MM.1S (cell line): ENCODE results near the gene ABCC12.

ENCODE experiments used
- DNase-seq: peaks from one replicate; pipeline ENCODE4 v3.0.0-alpha.2; 2015
- H2AFZ ChIP-seq: fragments of 300-600 bp; sonication (generic); 2 replicates; pipeline ENCODE4 v1.6.0; 2016; ENCODE audit warnings: antibody characterized with exemption, low read length
- H3F3A ChIP-seq: fragments of 300-600 bp; sonication (generic); 2 replicates; pipeline ENCODE4 v1.6.1; 2016; ENCODE audit warnings: mild to moderate bottlenecking, antibody characterized with exemption, low read length, moderate library complexity, mixed read lengths; ENCODE audit not compliant: insufficient read depth
- H3K27ac ChIP-seq: fragments of 300-600 bp; sonication (generic); 2 replicates; pipeline ENCODE4 v1.5.1; 2016; ENCODE audit warnings: mild to moderate bottlenecking, low read length
- H3K27me3 ChIP-seq: fragments of 300-600 bp; sonication (generic); replicated peaks from 2 replicates; pipeline ENCODE4 v1.6.0; 2016; ENCODE audit warnings: low read length; ENCODE audit not compliant: insufficient read depth
- H3K36me3 ChIP-seq: fragments of 300-600 bp; sonication (generic); replicated peaks from 2 replicates; pipeline ENCODE4 v1.6.1; 2016; ENCODE audit warnings: mild to moderate bottlenecking, low read length, mixed read lengths; ENCODE audit not compliant: insufficient read depth
- H3K4me1 ChIP-seq: fragments of 300-600 bp; sonication (generic); 2 replicates; pipeline ENCODE4 v1.6.1; 2016; ENCODE audit warnings: low read length, mixed read lengths
- H3K4me2 ChIP-seq: fragments of 300-600 bp; sonication (generic); 2 replicates; pipeline ENCODE4 v1.6.0; 2016; ENCODE audit warnings: low read depth, low read length
- H3K4me3 ChIP-seq: fragments of 300-600 bp; sonication (generic); 2 replicates; pipeline ENCODE4 v1.5.1; 2016; ENCODE audit warnings: low read length, mixed read lengths
- H3K79me2 ChIP-seq: fragments of 300-600 bp; sonication (generic); 2 replicates; pipeline ENCODE4 v1.6.1; 2016; ENCODE audit warnings: mixed run types, low read length, mixed read lengths
- H3K9ac ChIP-seq: fragments of 300-600 bp; sonication (generic); 2 replicates; pipeline ENCODE4 v1.6.1; 2016; ENCODE audit warnings: low read length, mixed read lengths
- H3K9me2 ChIP-seq: fragments of 300-600 bp; sonication (generic); replicated peaks from 2 replicates; pipeline ENCODE4 v1.6.1; 2016; ENCODE audit warnings: mild to moderate bottlenecking, low read length, mixed read lengths; ENCODE audit not compliant: insufficient read depth
- H3K9me3 ChIP-seq: fragments of 300-600 bp; sonication (generic); replicated peaks from 2 replicates; pipeline ENCODE4 v1.6.1; 2016; ENCODE audit warnings: mild to moderate bottlenecking, low read length, mixed read lengths; ENCODE audit not compliant: insufficient read depth
- H4K20me1 ChIP-seq: fragments of 300-600 bp; sonication (generic); 2 replicates; pipeline ENCODE4 v1.6.1; 2016; ENCODE audit warnings: mild to moderate bottlenecking, low read length, moderate library complexity, mixed read lengths; ENCODE audit not compliant: insufficient read depth
- EZH2 ChIP-seq: fragments of 300-600 bp; sonication (generic); optimal IDR thresholded peaks from 2 replicates; pipeline ENCODE3; 2017; ENCODE audit warnings: low read depth, mild to moderate bottlenecking, antibody characterized with exemption, low read length, mixed read lengths
- EZH2phosphoT487 ChIP-seq: fragments of 300-600 bp; sonication (generic); IDR thresholded peaks from 2 replicates; pipeline ENCODE4 v1.6.1; 2018; ENCODE audit warnings: antibody characterized with exemption, low read length
- TF ChIP-seq, protein P1 (sequence below): fragments of 300-600 bp; sonication (generic); IDR thresholded peaks from 2 replicates; pipeline ENCODE4 v1.5.1; 2016; ENCODE audit warnings: antibody characterized with exemption, low read length, mixed read lengths

Gene ABCC12

DNA sequence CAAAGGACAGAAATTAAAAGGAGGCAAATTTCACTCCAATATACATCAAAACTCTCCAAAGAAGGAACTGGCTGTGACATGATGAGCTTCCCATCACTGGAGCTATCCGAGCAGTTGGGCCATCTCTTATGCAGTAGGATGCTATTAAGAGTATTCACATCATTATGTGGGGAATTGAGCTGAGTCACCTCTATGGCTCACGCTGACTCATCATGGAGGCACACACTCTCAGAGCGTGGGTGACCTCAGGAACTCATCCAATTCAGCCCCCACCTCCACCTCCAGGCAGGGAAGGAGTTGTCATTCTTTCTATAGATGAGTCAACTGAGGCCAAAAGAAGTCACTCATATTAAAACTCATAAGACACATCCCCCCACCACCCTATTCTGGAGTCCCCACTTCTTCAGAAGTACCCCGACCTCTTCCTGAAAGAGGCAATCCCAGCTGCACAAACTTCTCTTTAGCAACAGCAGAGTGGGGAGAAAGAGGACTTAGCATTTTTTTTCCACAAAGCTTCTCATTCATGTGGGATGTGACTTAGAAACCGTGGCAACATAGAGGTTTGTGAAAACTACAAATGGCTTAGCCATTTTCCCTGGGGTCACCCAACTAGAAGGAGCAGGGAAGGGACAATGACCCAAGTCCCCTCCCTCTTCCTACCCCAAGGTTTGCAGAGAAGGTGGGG lies 32.5 kb downstream of the ABCC12 start:
- H3K9me3 ChIP-seq: no peaks in the 10 kb centered on the region
- no peak for TF ChIP-seq EZH2phosphoT487
- TF ChIP-seq, protein P1, sequence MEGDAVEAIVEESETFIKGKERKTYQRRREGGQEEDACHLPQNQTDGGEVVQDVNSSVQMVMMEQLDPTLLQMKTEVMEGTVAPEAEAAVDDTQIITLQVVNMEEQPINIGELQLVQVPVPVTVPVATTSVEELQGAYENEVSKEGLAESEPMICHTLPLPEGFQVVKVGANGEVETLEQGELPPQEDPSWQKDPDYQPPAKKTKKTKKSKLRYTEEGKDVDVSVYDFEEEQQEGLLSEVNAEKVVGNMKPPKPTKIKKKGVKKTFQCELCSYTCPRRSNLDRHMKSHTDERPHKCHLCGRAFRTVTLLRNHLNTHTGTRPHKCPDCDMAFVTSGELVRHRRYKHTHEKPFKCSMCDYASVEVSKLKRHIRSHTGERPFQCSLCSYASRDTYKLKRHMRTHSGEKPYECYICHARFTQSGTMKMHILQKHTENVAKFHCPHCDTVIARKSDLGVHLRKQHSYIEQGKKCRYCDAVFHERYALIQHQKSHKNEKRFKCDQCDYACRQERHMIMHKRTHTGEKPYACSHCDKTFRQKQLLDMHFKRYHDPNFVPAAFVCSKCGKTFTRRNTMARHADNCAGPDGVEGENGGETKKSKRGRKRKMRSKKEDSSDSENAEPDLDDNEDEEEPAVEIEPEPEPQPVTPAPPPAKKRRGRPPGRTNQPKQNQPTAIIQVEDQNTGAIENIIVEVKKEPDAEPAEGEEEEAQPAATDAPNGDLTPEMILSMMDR: no peak
- no peak for TF ChIP-seq EZH2
- no peak overlapping the region for H3K4me3 ChIP-seq
- no peaks in the 10 kb centered on the region for H3K4me1 ChIP-seq
- no peaks in the 10 kb centered on the region for H3K79me2 ChIP-seq
- DNase-seq: no peak
- H3K9me2 ChIP-seq: no peaks in the 10 kb centered on the region
- no peak overlapping the region for H3K27ac ChIP-seq
- H3K36me3 ChIP-seq: no peaks in the 10 kb centered on the region
- H3K9ac ChIP-seq: no peak overlapping the region
- H3F3A ChIP-seq: no peaks in the 10 kb centered on the region
- no peak overlapping the region for H2AFZ ChIP-seq
- no peak overlapping the region for H3K4me2 ChIP-seq
- H4K20me1 ChIP-seq: no peaks in the 10 kb centered on the region
- no peaks in the 10 kb centered on the region for H3K27me3 ChIP-seq

- TF ChIP-seq, protein P1: no peak
- TF ChIP-seq EZH2phosphoT487 (no peak), EZH2 (no peak)
- no peak overlapping the region for H2AFZ ChIP-seq
- H3K79me2 ChIP-seq: no peaks in the 10 kb centered on the region
- no peak overlapping the region for H3K9ac ChIP-seq
- H3F3A ChIP-seq: no peaks in the 10 kb centered on the region
- no peaks in the 10 kb centered on the region for H3K9me3 ChIP-seq
- DNase-seq: no peak
- H4K20me1 ChIP-seq: no peaks in the 10 kb centered on the region
- H3K4me1 ChIP-seq: no peaks in the 10 kb centered on the region
- no peak overlapping the region for H3K4me2 ChIP-seq
- no peak overlapping the region for H3K4me3 ChIP-seq
- no peaks in the 10 kb centered on the region for H3K27me3 ChIP-seq
- no peaks in the 10 kb centered on the region for H3K36me3 ChIP-seq
- no peaks in the 10 kb centered on the region for H3K9me2 ChIP-seq
- no peak overlapping the region for H3K27ac ChIP-seq
Measured at GRCh38 chr16:48121276-48121675, 34.5 kb downstream of the ABCC12 start.

GRCh38 chr16:48118841-48119240 lies 37.0 kb downstream of the ABCC12 start:
- no peaks in the 10 kb centered on the region for H3K79me2 ChIP-seq
- no peaks in the 10 kb centered on the region for H3K27me3 ChIP-seq

More at GRCh38 chr16:48118841-48119240, 37.0 kb downstream of the ABCC12 start:
- no peaks in the 10 kb centered on the region for H3K4me1 ChIP-seq
- H4K20me1 ChIP-seq: no peaks in the 10 kb centered on the region
- H2AFZ ChIP-seq: no peak overlapping the region
- H3K9ac ChIP-seq: no peak overlapping the region
- H3K9me2 ChIP-seq: no peaks in the 10 kb centered on the region
- no peak overlapping the region for H3K4me2 ChIP-seq
- TF ChIP-seq, protein P1: no peak
- TF ChIP-seq EZH2phosphoT487 (no peak), EZH2 (no peak)
- no peak for DNase-seq
- no peak overlapping the region for H3K27ac ChIP-seq
- H3K36me3 ChIP-seq: no peaks in the 10 kb centered on the region
- no peaks in the 10 kb centered on the region for H3K9me3 ChIP-seq
- H3F3A ChIP-seq: no peaks in the 10 kb centered on the region
- no peak overlapping the region for H3K4me3 ChIP-seq
